HepG2 (cell line): ENCODE results near the gene ABT1. TPM values are rescaled to one million over a fixed set of nuclear protein-coding genes. Genes with fewer than 3 reads are reported as not detected.

ENCODE experiments used
- AGO1 ChIP-seq: fragments of 200-400 bp; formaldehyde crosslinking; IDR thresholded peaks from 2 replicates; pipeline ENCODE4 v1.6.1; 2017; ENCODE audit warnings: mild to moderate bottlenecking, low read depth, low read length, moderate library complexity; ENCODE audit not compliant: poor library complexity, severe bottlenecking
- ATF4 ChIP-seq, 2 experiments: fragments of 450-650 bp in 1 of 2; sonication (generic) in 1 of 2; formaldehyde crosslinking; IDR thresholded peaks; 2 replicates each; pipeline versions ENCODE4 v1.5.0 to v1.8.0; 2020 to 2022; ENCODE audit warnings: mild to moderate bottlenecking in 1 of 2, missing genetic modification reagents in 1 of 2
- FUBP1 ChIP-seq: sonication (generic); formaldehyde crosslinking; IDR thresholded peaks from 2 replicates; pipeline ENCODE4 v1.5.1; 2020; ENCODE audit warnings: missing genetic modification reagents, mild to moderate bottlenecking, borderline replicate concordance
- HINFP ChIP-seq: sonication (generic); formaldehyde crosslinking; IDR thresholded peaks from 2 replicates; pipeline ENCODE4 v1.4.0; 2020; ENCODE audit warnings: low read depth, mild to moderate bottlenecking, missing genetic modification reagents
- HOXA9 ChIP-seq: sonication (generic); formaldehyde crosslinking; IDR thresholded peaks from 2 replicates; pipeline ENCODE4 v1.8.1; 2022; ENCODE audit warnings: missing genetic modification reagents, mild to moderate bottlenecking, moderate library complexity, borderline replicate concordance
- NFKBIZ ChIP-seq: IDR thresholded peaks from 2 replicates; pipeline ENCODE4 v1.6.1; 2018; ENCODE audit warnings: missing genetic modification reagents, missing compliant biosample characterization
- NR2F2 ChIP-seq: IDR thresholded peaks from 2 replicates; pipeline ENCODE4 v1.6.1; 2012; ENCODE audit warnings: low read depth, inconsistent platforms, borderline replicate concordance
- TERF1 ChIP-seq: sonication (generic); formaldehyde crosslinking; IDR thresholded peaks from 2 replicates; pipeline ENCODE4 v1.8.0; 2022; ENCODE audit warnings: mild to moderate bottlenecking, missing genetic modification reagents, moderate library complexity
- ZFP36L2 ChIP-seq: sonication (generic); formaldehyde crosslinking; IDR thresholded peaks from 2 replicates; pipeline ENCODE4 v1.4.0; 2020; ENCODE audit warnings: missing genetic modification reagents
- ZFP91 ChIP-seq: sonication (generic); formaldehyde crosslinking; IDR thresholded peaks from 2 replicates; pipeline ENCODE4 v1.9.0; 2022; ENCODE audit warnings: missing genetic modification reagents, mild to moderate bottlenecking, borderline replicate concordance
- ZFY ChIP-seq: sonication (generic); formaldehyde crosslinking; IDR thresholded peaks from 2 replicates; pipeline ENCODE4 v1.4.0; 2020; ENCODE audit warnings: missing genetic modification reagents
- ZHX1 ChIP-seq: sonication (generic); formaldehyde crosslinking; IDR thresholded peaks from 2 replicates; pipeline ENCODE4 v1.8.1; 2022; ENCODE audit warnings: low read depth, mild to moderate bottlenecking, missing genetic modification reagents
- ZNF326 ChIP-seq: sonication (generic); formaldehyde crosslinking; IDR thresholded peaks from 2 replicates; pipeline ENCODE4 v1.4.0; 2020; ENCODE audit warnings: missing genetic modification reagents, borderline replicate concordance
- ZNF34 ChIP-seq: sonication (generic); formaldehyde crosslinking; IDR thresholded peaks from 2 replicates; pipeline ENCODE4 v1.4.0; 2020; ENCODE audit warnings: mild to moderate bottlenecking, missing genetic modification reagents, borderline replicate concordance
- ZNF350 ChIP-seq: sonication (generic); formaldehyde crosslinking; IDR thresholded peaks from 2 replicates; pipeline ENCODE4 v1.4.0; 2020; ENCODE audit warnings: mild to moderate bottlenecking, low read depth, missing genetic modification reagents, borderline replicate concordance
- ZNF446 ChIP-seq: sonication (generic); formaldehyde crosslinking; IDR thresholded peaks from 2 replicates; pipeline ENCODE4 v1.5.0; 2020; ENCODE audit warnings: mild to moderate bottlenecking, missing genetic modification reagents
- ZNF644 ChIP-seq: IDR thresholded peaks from 2 replicates; pipeline ENCODE4 v1.6.1; 2016; ENCODE audit warnings: low read depth
- ZNF788 ChIP-seq: sonication (generic); formaldehyde crosslinking; IDR thresholded peaks from 2 replicates; pipeline ENCODE4 v1.5.0; 2020; ENCODE audit warnings: mild to moderate bottlenecking, missing genetic modification reagents, borderline replicate concordance
- polyA plus RNA-seq, 8 experiments: library from polyadenylated mRNA; depleted of rRNA in 3 of 8; stranded (reverse) in 7 of 8; unstranded in 1 of 8; fragments of >200 nt; fragmentation: Illumina TruSeq in 4 of 8; extraction: Trizol in 4 of 8; gene quantifications; 2 replicates each; pipeline versions ENCODE4 v1.2.1 to v1.2.3, GENCODE V29; 2011 to 2016; ENCODE audit warnings: low read depth in 4 of 8, missing spikeins in 1 of 8, mixed read lengths in 1 of 8; ENCODE audit not compliant: insufficient read depth in 1 of 8
- total RNA-seq, 5 experiments: library from RNA; depleted of rRNA; stranded (reverse); fragments of >200 nt; fragmentation: Illumina TruSeq; extraction: Trizol; gene quantifications; 2 replicates each; pipeline ENCODE4 v1.2.3, GENCODE V29; 2016; ENCODE audit warnings: low read depth in 1 of 5

ABT1 gene
- total and polyA plus RNA-seq, 2 of the 13 experiments (the other 11 are each of a cell fraction or from before 2014, with no cell fraction given) = 38.4 TPM

GRCh38 chr6:26571592-26572296 lies 25.0 kb upstream of the ABT1 start (continued):
- TF ChIP-seq ZHX1 (CRISPR knock-in tag) (peak; percentile 80), ZNF34 (CRISPR knock-in tag) (no peak), ZNF644 (CRISPR knock-in tag) (peak; percentile 64), ZNF350 (CRISPR knock-in tag) (peak; percentile 90), ZNF326 (CRISPR knock-in tag) (no peak), NR2F2 (peak; percentile 84; the same call in 1 of the 2 replicates), ZFP91 (CRISPR knock-in tag) (peak; percentile 11; the same call in 1 of the 2 replicates), FUBP1 (CRISPR knock-in tag) (no peak), NFKBIZ (CRISPR knock-in tag) (peak; percentile 75; the same call in 1 of the 2 replicates), AGO1 (no peak), HINFP (CRISPR knock-in tag) (peak; percentile 77), ZNF446 (CRISPR knock-in tag) (no peak), ZFP36L2 (CRISPR knock-in tag) (peak; percentile 76; the same call in 1 of the 2 replicates), ZFY (peak; percentile 45), ATF4 (CRISPR knock-in tag; IDR thresholded peaks at IDR 0.05) (peak in 1 of 2 experiments; percentile 84; a peak in 2 of 4 replicates), TERF1 (no peak), ZNF788 (CRISPR knock-in tag) (peak; percentile 93; the same call in 1 of the 2 replicates), HOXA9 (CRISPR knock-in tag) (no peak)
